Measurements from ENCODE around the gene SLC39A3. TPM values are rescaled to one million over a fixed set of nuclear protein-coding genes. Genes with fewer than 3 reads are reported as not detected.

The SLC39A3 gene
- total RNA-seq, 6 donors from 2014 or later, result 12.6 to 48.2 (median 30.6) TPM

GRCh38 chr19:2758601-2759313 is 18.9 kb upstream of the SLC39A3 start:
- H3K4me3 ChIP-seq, result no peak overlapping the region
- H3K4me1 ChIP-seq, result peaks cover 0 to 3% (median 0%) of the 10 kb centered on the region in 4 donors
- no peaks in the 10 kb centered on the region for H3K27me3 ChIP-seq
- H3K36me3 ChIP-seq, result peaks cover 9 to 97% (median 80%) of the 10 kb centered on the region in 4 donors
- no peak for TF ChIP-seq EP300 (IDR thresholded peaks at IDR 0.05)
- no peak for TF ChIP-seq POLR2AphosphoS5 (IDR thresholded peaks at IDR 0.05)
- no peak for TF ChIP-seq POLR2A (IDR thresholded peaks at IDR 0.05)
- no peak for TF ChIP-seq CTCF (IDR thresholded peaks at IDR 0.05)
- H3K27ac ChIP-seq, result no peak overlapping the region
- no peak for ATAC-seq (ENCODE audit: low FRiP score in 2 of 2)
- no peak for DNase-seq
- no peaks in the 10 kb centered on the region for H3K9me3 ChIP-seq
- 96 to 97% methylated on average over 17 of the region's 17 CpGs for WGBS, 2 donors

- Histone ChIP-seq H3K4me3 (no peak overlapping the region), H3K36me3 (peaks cover 9 to 88% (median 66%) of the 10 kb centered on the region in 4 donors), H3K4me1 (peaks cover 0 to 3% (median 0%) of the 10 kb centered on the region in 4 donors), H3K9me3 (no peaks in the 10 kb centered on the region), H3K27me3 (no peaks in the 10 kb centered on the region), H3K27ac (no peak overlapping the region)
- peak in 1 of 2 donors; percentile 3 for ATAC-seq (ENCODE audit: low FRiP score in 2 of 2)
- no peak for TF ChIP-seq POLR2A (IDR thresholded peaks at IDR 0.05)
- TF ChIP-seq EP300 (IDR thresholded peaks at IDR 0.05), result no peak
- no peak for TF ChIP-seq POLR2AphosphoS5 (IDR thresholded peaks at IDR 0.05)
- TF ChIP-seq CTCF (IDR thresholded peaks at IDR 0.05), result no peak
- peak in 1 of 2 donors; percentile 81 for DNase-seq
- WGBS, 2 donors, result 96 to 98% methylated on average over 23 to 48 of the region's 48 CpGs
Measured at GRCh38 chr19:2756921-2757881, 17.4 kb upstream of the SLC39A3 start.

GRCh38 chr19:2756477-2756876 is 16.7 kb upstream of the SLC39A3 start:
- H3K27me3 ChIP-seq, result no peaks in the 10 kb centered on the region
- H3K4me3 ChIP-seq, result no peak overlapping the region
- no peaks in the 10 kb centered on the region for H3K9me3 ChIP-seq
- ATAC-seq (ENCODE audit: low FRiP score in 2 of 2), result no peak
- peaks cover 9 to 81% (median 60%) of the 10 kb centered on the region in 4 donors for H3K36me3 ChIP-seq
- TF ChIP-seq POLR2AphosphoS5 (IDR thresholded peaks at IDR 0.05) (no peak), CTCF (IDR thresholded peaks at IDR 0.05) (no peak), POLR2A (IDR thresholded peaks at IDR 0.05) (no peak), EP300 (IDR thresholded peaks at IDR 0.05) (no peak)
- WGBS, 2 donors, result 85 to 88% methylated on average over 7 to 8 of the region's 8 CpGs
- peak in 1 of 2 donors; percentile 54 for DNase-seq
- H3K4me1 ChIP-seq, result peaks cover 0 to 3% (median 0%) of the 10 kb centered on the region in 4 donors
- no peak overlapping the region for H3K27ac ChIP-seq

- DNase-seq (peak in 1 of 2 donors; percentile 40), ATAC-seq (ENCODE audit: low FRiP score in 2 of 2) (no peak)
- H3K36me3 ChIP-seq, result peaks cover 9 to 74% (median 53%) of the 10 kb centered on the region in 4 donors
- no peak overlapping the region for H3K4me3 ChIP-seq
- no peak for TF ChIP-seq EP300 (IDR thresholded peaks at IDR 0.05)
- no peak for TF ChIP-seq POLR2A (IDR thresholded peaks at IDR 0.05)
- no peak for TF ChIP-seq POLR2AphosphoS5 (IDR thresholded peaks at IDR 0.05)
- TF ChIP-seq CTCF (IDR thresholded peaks at IDR 0.05), result no peak
- no peaks in the 10 kb centered on the region for H3K9me3 ChIP-seq
- H3K4me1 ChIP-seq, result peaks cover 0 to 3% (median 0%) of the 10 kb centered on the region in 4 donors
- H3K27me3 ChIP-seq, result no peaks in the 10 kb centered on the region
- no peak overlapping the region for H3K27ac ChIP-seq
- 91% methylated on average over 16 of the region's 16 CpGs for WGBS, 2 donors
Measured at GRCh38 chr19:2755811-2756210, 16.0 kb upstream of the SLC39A3 start.

Measured in upper lobe of left lung (tissue), 6 donors.